Activated T-cell treated with anti-CD3 and anti-CD28 coated beads, Interleukin-2, amount 50 U/mL, for 1 hour (primary cell): Measurements from ENCODE around the gene IL17B.
"Not testable (repeated sequence)": the region's sequence is repeated elsewhere in the genome, so short reads cannot be mapped to it uniquely, and the experiment has no call there.

Source experiments
- DNase-seq: peaks from one replicate; pipeline ENCODE4 v3.0.0-alpha.2; 2020

IL17B gene

GRCh38 chr5:149399775-149400174, 20.7 kb upstream of the IL17B start:
- DNase-seq: no peak

GRCh38 chr5:149398747-149399266, 19.7 kb upstream of the IL17B start:
- not testable (repeated sequence) for DNase-seq

DNA sequence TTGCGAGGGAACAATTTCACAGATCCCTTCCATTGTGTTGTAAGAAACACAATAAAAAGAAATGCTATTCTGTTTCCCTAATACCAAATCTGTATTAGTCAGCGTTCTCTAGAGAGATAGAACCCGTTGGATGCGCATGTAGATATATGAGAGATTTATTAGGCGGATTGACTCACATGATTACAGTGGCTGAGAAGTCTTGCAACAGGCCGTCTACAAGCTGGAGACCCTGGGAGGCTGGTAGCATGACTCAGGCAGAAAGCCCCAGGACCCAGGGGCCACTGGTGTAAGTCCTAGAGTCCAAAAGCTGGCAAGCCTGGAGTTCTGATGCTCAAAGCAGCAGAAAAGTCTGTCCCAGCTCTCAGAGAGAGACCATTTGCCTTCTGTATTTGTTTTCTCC, 18.4 kb upstream of the IL17B start:
- DNase-seq: no peak

GRCh38 chr5:149394996-149395395, 15.9 kb upstream of the IL17B start:
- not testable (repeated sequence) for DNase-seq

GRCh38 chr5:149392718-149393117, 13.6 kb upstream of the IL17B start:
- DNase-seq: no peak

DNA sequence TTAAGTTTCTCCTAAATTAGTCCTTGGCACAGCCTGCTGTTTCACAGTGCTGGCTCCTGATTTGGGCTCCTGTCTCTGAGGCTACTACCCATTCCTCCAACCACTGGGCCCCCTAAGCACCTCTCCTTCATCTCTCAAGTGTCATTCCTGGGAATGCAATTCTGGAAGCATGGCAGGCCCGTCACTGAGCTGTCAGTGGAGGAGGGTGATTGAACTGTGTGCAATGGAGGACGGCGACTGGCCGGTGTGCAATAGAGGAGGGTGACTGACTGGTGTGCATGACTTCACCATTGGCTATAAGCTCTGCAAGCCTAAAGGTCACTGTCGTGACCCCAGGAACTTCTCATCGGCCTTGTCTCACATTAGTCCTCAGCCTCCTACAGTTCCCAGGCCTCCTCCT, 12.4 kb upstream of the IL17B start:
- no peak for DNase-seq

DNA sequence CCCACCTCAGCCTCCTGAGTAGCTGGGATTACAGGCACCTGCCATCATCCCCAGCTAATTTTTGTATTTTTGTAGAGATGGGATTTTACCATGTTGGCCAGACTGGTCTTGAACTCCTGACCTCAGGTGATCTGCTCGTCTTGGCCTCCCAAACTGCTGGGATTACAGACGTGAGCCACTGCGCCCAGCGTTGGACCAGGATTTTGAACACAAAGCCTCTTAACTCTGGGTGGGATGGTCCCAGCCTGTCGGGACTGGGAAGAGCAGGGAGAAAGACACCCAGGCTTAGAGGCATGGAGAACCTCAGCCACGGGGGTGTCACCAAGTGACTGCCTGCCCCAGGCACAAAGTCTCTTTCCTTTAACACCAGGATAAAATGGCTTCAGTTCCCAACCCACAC, 12.0 kb upstream of the IL17B start:
- DNase-seq: not testable (repeated sequence)

DNA sequence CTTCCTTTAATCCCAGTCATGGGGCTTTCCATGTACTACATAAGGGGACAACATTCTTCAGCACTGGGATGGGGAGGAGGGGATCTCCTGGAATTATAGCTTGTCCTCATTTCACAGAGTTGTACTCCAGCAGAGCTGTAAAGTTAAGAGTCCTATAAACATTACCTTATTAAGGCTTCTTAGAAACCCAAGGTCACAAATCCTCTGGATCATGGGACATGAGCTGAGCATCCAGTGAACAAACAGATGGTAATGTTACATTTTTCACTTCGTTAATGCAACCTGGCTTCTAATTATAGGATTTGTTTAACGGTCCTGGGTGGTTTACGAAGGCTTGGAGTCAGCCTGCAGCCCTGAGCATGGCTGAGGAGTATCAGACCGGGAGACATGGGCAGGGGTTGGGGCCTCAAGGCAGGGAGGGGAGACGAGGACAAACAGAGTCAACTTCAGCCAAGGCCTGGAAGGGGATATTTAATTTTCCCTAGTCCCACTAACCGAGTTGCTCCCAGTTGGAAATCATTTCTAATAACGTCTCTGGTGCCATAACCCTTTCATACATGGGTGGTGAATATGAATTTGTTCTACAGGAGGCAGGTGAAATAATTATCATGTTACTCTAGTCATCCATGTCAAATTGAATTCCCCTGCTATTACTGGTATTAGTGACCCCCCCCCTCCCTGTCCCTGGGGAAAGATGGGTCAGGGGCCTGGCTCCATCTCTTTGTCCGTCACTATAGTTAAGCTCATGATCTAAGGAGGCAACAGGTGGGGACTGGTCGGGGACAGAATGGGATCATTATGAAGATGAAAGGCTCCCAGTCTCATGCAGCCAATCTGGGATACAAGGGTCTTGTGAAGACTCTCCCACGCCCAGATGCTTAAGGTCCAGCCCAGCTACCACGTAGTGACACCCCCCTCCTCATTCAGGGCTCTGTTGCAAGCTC, 10.7 kb upstream of the IL17B start:
- DNase-seq: no peak

DNA sequence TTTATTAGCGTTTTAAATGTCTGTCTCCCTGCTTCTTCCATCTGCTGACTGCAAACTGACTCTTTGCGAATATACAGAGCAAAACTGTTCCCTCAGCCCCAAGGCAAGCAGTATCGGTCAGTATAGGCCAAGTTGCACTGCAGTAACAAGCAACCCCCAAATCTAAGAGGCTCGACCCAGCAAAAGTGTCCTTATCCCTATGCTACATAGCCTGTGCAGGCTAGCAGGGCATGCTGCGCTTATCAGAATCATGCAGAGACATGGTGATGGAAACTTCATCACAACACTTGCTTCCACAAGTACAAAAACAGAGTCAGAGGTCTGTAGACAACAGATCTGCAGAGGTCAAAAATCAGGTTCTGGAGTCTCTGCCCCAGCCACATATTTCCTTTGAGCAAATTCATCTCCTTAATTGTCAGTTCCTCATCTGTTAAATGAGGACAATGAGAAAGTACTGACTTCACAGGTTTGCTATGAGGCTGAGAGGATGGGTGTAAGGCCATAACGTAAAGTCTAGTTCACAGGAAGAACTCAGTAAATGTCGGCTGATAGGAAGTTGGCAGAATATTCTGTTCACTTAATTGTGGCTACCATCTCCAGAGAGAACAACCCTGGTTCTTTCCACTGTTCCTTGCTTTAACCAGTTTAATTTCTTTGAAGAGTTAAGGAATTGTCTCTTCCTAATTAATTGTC, 9.6 kb upstream of the IL17B start:
- no peak for DNase-seq

DNA sequence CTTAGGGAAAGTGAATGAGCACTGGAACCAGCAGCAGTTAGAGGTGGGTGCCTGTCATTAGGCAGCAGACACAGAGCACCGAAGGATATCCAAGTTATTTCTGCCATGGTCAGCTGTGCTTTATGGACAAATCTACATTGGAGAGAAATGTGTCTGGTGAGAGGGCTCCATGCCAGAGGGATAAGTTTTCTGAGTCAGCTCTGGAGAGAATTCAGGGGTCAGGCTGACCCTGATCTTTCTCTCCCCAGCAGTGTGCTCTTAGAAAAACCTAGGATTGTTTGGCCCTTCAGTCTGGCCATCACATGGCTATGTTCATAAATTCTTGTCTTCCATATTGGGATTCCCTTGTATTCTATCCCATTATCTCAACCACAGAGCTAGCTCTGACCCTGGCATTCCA, 8.9 kb upstream of the IL17B start:
- DNase-seq: no peak

- DNase-seq: no peak
Measured at GRCh38 chr5:149387081-149387631, 8.1 kb upstream of the IL17B start.

GRCh38 chr5:149386166-149386565, 7.1 kb upstream of the IL17B start:
- DNase-seq: no peak

DNA sequence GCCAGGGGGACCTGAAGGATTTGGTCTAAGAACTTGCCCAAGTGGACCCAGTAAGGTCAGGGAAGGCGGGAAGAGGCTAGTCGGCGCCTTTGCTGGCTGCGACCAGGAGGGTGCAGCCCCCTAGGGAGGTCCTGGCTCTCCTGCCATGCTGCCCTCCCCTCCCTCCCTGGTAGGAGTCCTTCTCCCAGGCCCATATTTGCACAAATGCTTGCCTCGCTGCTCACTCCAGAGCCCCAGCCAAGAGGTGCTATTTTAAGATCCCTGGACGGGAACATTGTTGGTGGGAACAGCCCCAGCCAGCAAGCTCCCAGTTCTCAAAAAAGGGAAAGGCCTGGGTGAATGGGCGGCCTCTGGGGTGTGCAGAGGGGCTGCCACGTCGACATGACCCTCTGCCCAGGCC, 4.3 kb upstream of the IL17B start:
- no peak for DNase-seq

DNA sequence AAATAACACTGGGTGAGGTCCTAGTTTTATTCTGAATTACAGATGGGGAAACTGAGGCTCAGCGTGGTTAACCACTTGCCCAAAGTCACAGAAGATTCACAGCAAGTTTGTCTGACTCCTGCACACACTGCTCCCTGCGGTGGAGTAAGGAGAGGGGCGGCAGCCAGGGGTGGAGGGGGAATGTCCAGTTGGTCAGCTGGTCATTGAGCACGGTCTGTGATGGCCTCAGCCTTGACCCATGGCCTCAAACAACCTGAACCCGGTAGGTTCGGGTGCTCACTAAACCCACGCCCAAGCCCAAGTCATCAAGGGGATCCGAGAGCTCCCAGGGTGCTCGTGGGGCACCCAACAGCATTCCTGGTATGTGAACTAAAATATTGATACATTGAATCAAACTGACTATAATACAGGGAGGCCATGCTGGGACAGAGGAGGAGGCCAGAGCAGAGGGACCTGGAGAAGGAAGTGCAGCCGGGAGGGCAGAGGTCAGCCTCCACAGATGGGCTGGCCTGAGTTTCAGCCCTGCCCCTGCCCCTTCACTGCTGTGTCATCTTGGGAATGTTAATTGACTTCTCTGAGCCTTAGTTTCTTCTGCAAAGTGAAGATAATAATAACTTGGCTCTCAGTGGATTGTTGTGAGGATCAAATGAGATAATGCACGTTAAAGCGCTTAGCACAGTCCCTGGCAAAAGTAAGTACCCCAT, 3.6 kb upstream of the IL17B start:
- DNase-seq: no peak

GRCh38 chr5:149381986-149382338, 2.9 kb upstream of the IL17B start:
- DNase-seq: peak; percentile 76

GRCh38 chr5:149381261-149381985, 2.3 kb upstream of the IL17B start:
- DNase-seq: no peak

DNA sequence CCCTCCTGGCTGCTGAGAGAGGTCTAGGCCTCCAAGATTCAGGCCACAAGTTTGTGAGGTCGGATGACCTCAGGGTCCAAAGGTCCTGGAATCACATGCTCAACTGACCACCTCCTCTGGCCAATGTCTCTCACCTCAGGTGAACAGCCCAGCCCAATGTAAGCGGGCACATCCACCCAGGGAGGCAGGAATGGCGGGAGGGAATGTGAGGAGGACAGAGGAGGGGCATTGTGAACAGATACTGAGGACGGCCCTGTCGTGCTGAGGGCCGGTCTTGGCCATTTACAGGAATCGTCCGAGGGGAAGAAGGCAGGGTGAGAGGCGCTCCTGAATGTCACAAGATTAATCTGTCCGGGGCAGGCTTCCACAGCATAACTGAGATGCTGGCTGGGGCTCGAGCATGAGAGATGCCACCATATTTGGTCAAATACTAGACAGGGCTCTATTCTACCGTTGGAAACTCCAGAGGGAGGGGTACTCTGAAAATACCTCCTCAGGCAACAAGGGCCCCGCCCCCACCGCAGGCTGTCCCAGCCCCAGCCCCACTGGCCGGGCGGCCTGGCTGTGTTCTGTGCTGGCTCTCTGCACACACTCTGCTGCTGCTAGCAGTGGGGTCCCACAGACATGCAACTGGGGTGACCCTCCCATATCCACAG, 1.5 kb upstream of the IL17B start:
- no peak for DNase-seq

DNA sequence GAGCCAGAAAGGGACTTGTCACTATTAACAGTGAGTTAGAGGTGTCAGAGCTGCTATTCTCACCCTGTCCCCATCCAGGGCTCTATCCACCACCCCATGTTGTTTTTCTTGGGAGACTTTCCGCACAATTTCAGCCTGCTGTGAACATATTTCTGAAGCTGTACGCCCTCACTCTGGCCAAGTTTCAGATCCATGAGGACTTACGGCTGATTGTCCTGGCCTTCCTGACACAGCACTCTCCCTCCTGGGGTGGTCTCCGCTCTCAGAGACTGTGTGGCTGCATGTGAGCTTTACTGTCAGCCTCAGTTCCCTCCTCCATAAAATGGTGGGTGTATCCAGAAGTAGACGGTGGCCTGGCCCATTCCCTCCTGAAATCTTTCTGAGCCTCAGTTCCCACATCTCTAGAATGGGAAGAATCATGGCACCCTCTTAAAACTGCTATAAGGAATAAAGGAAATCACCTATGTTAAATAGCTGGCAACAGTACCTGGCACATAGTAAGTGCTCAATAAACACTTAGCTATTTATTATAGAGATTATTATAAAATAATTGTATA, 804 bp upstream of the IL17B start:
- no peak for DNase-seq

- no peak for DNase-seq
Measured at GRCh38 chr5:149378241-149378820, 761 bp downstream of the IL17B start.

GRCh38 chr5:149376711-149377447, 2.2 kb downstream of the IL17B start:
- DNase-seq: no peak
